HCT116 (cell line): ENCODE measurements around the gene SELE. TPM values are rescaled to one million over a fixed set of nuclear protein-coding genes. Genes with fewer than 3 reads are reported as not detected.

Experiments
- ATAC-seq: fragments of 200-7000 bp; cut with Tn5 transposase; 2 replicates; pipeline ENCODE4 v1.9.1; 2020; ENCODE audit warnings: mild to moderate bottlenecking, moderate library complexity
- BruUV-seq: library from RNA; stranded (reverse); fragments of 400-500 nt; replicated peaks from 2 replicates; lab custom pipeline; 2021; lab: Mats Ljungman, UMichigan
- CTCF ChIA-PET: fragments of 300-600 bp; sonication (Branson Sonifier 250); formaldehyde crosslinking; loops from one replicate; lab custom pipeline; 2021; ENCODE audit warnings: antibody characterized with exemption; lab: Charles Lee
- POLR2A ChIA-PET: fragments of 300-600, 350-600 bp; sonication (Branson Sonifier 250); formaldehyde crosslinking; loops from one replicate; lab custom pipeline; 2021; ENCODE audit warnings: antibody characterized with exemption; lab: Charles Lee
- RAD21 ChIA-PET, 2 experiments: fragments of 300-600 bp; sonication (Branson Sonifier 250); formaldehyde crosslinking; loops; one replicate each; lab custom pipeline; 2023; ENCODE audit warnings: low total read pairs in 2 of 2; ENCODE audit not compliant: uncharacterized antibody in 2 of 2, unreplicated experiment in 2 of 2, low non-redundant PET in 1 of 2; lab: Charles Lee
- DNase-seq: peaks from one replicate; pipeline ENCODE4 v3.0.0-alpha.2; 2010; ENCODE audit warnings: low read depth, low spot score
- H2AFZ ChIP-seq: fragments of 200-600 bp; shearing (Covaris generic), sonication (generic); 2 replicates; pipeline ENCODE4 v1.6.1; 2017; ENCODE audit warnings: low read depth, mixed run types, mixed read lengths, antibody characterized with exemption, low read length; ENCODE audit not compliant: poor library complexity, severe bottlenecking
- H3K27ac ChIP-seq: 2 replicates; pipeline ENCODE4 v1.5.1; 2012; ENCODE audit warnings: low read depth, low read length
- H3K27me3 ChIP-seq: fragments of 200-600 bp; sonication (generic); 2 replicates; pipeline ENCODE4 v1.6.1; 2016; ENCODE audit warnings: mixed run types, low read length, mixed read lengths; ENCODE audit not compliant: insufficient read depth
- H3K36me3 ChIP-seq, 2 experiments: fragments of 200-500 bp in 1 of 2; fragments of 200-600 bp in 1 of 2; sonication (Bioruptor generic) in 1 of 2; sonication (generic) in 1 of 2; 2 replicates each; pipeline versions ENCODE4 v1.5.1 to v1.6.1; 2014 to 2016; ENCODE audit warnings: low read length in 2 of 2, inconsistent platforms in 1 of 2, mixed read lengths in 1 of 2, mixed run types in 1 of 2; ENCODE audit not compliant: insufficient read depth in 2 of 2, control insufficient read depth in 1 of 2
- H3K4me1 ChIP-seq, 2 experiments: fragments of 200-600 bp in 1 of 2; sonication (generic) in 1 of 2; 2 replicates each; pipeline versions ENCODE4 v1.5.1 to v1.6.1; 2012 to 2017; ENCODE audit warnings: low read length in 2 of 2, inconsistent platforms in 1 of 2, mild to moderate bottlenecking in 1 of 2, mixed read lengths in 1 of 2, mixed run types in 1 of 2, moderate library complexity in 1 of 2; ENCODE audit not compliant: insufficient read depth in 2 of 2, control insufficient read depth in 1 of 2
- H3K4me2 ChIP-seq: fragments of 200-600 bp; sonication (generic); 2 replicates; pipeline ENCODE4 v1.6.1; 2017; ENCODE audit warnings: mixed run types, low read length, mixed read lengths
- H3K4me3 ChIP-seq, 2 experiments: fragments of 200-600 bp in 1 of 2; sonication (generic) in 1 of 2; replicated peaks in 1 of 2; 2 replicates each; pipeline ENCODE4 v1.5.1; 2011 to 2016; ENCODE audit warnings: low read length in 2 of 2, control low read depth in 1 of 2, low read depth in 1 of 2, mild to moderate bottlenecking in 1 of 2, mixed read lengths in 1 of 2, mixed run types in 1 of 2
- H3K79me2 ChIP-seq: fragments of 200-600 bp; sonication (generic); 2 replicates; pipeline ENCODE4 v1.6.1; 2017; ENCODE audit warnings: mild to moderate bottlenecking, mixed run types, low read length, moderate library complexity, mixed read lengths; ENCODE audit not compliant: insufficient read depth
- H3K9ac ChIP-seq: fragments of 200-600 bp; sonication (generic); 2 replicates; pipeline ENCODE4 v1.6.1; 2016; ENCODE audit warnings: low read length, mixed read lengths
- H3K9me2 ChIP-seq: fragments of 200-600 bp; sonication (generic), shearing (Covaris generic); 2 replicates; pipeline ENCODE4 v1.6.1; 2017; ENCODE audit warnings: mixed run types, mild to moderate bottlenecking, moderate library complexity; ENCODE audit not compliant: insufficient read depth
- H3K9me3 ChIP-seq, 2 experiments: fragments of 200-500 bp in 1 of 2; fragments of 200-600 bp in 1 of 2; sonication (Bioruptor generic) in 1 of 2; sonication (generic) in 1 of 2; 2 replicates each; pipeline ENCODE4 v1.6.1; 2014 to 2017; ENCODE audit warnings: low read length in 2 of 2, mixed read lengths in 2 of 2, inconsistent platforms in 1 of 2, low read depth in 1 of 2, mild to moderate bottlenecking in 1 of 2, mixed run types in 1 of 2, moderate library complexity in 1 of 2; ENCODE audit not compliant: control insufficient read depth in 1 of 2, insufficient read depth in 1 of 2
- H4K20me1 ChIP-seq: fragments of 200-600 bp; sonication (generic), shearing (Covaris generic); 2 replicates; pipeline ENCODE4 v1.6.1; 2017; ENCODE audit warnings: mixed run types, mild to moderate bottlenecking, moderate library complexity; ENCODE audit not compliant: insufficient read depth
- CEBPB ChIP-seq: IDR thresholded peaks from 2 replicates; pipeline ENCODE4 v1.6.1; 2012; ENCODE audit warnings: low read depth
- CTCF ChIP-seq, 3 experiments: fragments of 200-600 bp in 1 of 3; sonication (generic) in 1 of 3; IDR thresholded peaks in 2 of 3; conservative IDR thresholded peaks in 1 of 3; 2 replicates each; pipeline ENCODE4 v1.5.1; 2012 to 2017; ENCODE audit warnings: low read depth in 2 of 3, low read length in 2 of 3, antibody characterized with exemption in 1 of 3, borderline replicate concordance in 1 of 3, control low read depth in 1 of 3, mild to moderate bottlenecking in 1 of 3, mixed read lengths in 1 of 3, mixed run types in 1 of 3, moderate library complexity in 1 of 3; ENCODE audit not compliant: insufficient read depth in 1 of 3
- EZH2phosphoT487 ChIP-seq: fragments of 200-600 bp; IDR thresholded peaks from 2 replicates; pipeline ENCODE4 v1.6.1; 2018; ENCODE audit warnings: antibody characterized with exemption, borderline replicate concordance
- RAD21 ChIP-seq: IDR thresholded peaks from 2 replicates; pipeline ENCODE4 v1.6.1; 2012; ENCODE audit warnings: low read depth, mild to moderate bottlenecking
- SP1 ChIP-seq: IDR thresholded peaks from 2 replicates; pipeline ENCODE4 v1.6.1; 2012; ENCODE audit warnings: low read depth
- ZBTB33 ChIP-seq: IDR thresholded peaks from 2 replicates; pipeline ENCODE4 v1.6.1; 2011; ENCODE audit warnings: mild to moderate bottlenecking, low read length, moderate library complexity; ENCODE audit not compliant: insufficient replicate concordance; ENCODE audit errors: extremely low read depth
- intact Hi-C: fragments of 100-400 bp; cut with micrococcal nuclease; formaldehyde crosslinking; loops from 2 replicates; pipeline ENCODE4 v1.10.0; 2022
- total RNA-seq: library from RNA; stranded (reverse); gene quantifications from one replicate; pipeline ENCODE4 v1.2.1, GENCODE V29; 2021; ENCODE audit not compliant: unreplicated experiment

The SELE gene
- total RNA-seq, 1 experiment from 2014 or later: not detected

DNA sequence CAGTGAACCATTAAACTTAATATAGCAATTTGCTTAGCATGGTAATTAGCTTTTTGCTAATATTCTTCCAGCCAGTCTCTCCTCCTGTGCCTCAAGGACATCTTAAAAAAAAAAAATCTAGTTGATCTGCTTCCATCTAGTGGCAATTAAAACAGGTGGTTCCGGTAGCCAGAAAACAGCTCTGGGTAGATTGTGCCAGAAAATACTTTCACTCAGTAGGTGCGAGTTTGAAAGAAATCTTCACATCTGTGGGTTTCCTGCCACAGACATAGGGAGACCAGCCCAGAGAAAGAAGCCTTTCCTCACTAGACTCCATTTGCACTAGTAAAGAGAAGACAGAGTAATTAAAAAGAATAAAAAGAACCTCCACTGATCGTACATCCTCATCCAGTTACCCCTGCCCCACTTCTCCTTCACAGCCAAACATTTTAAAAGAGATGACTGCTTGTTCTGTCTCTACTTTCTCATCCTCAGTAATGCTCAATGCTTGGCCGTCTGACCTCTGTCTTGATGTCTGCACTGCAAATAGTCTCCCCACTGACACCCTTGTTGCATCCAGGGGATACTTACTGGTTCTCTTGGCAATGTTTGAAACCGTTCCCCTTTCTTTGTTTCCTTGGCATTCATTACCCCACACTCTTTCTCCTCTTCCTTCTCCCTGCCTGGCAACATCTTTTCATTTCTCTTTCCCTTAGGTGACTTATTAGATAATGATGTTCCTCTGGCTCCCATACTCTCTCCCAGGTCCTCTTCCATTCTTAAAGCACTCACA is 39.4 kb downstream of the SELE start:
- ATAC-seq (no peak), DNase-seq (no peak)
- H2AFZ ChIP-seq: no peak overlapping the region
- no peaks in the 10 kb centered on the region for H3K79me2 ChIP-seq
- TF ChIP-seq RAD21: peak; percentile 23; the same call in 1 of the 2 replicates
- TF ChIP-seq CTCF (IDR thresholded peaks at IDR 0.05 in 2 of 3, conservative IDR thresholded peaks at IDR 0.05 in 1 of 3; ENCODE audit: borderline replicate concordance in 1 of 3, insufficient read depth in 1 of 3, low read depth in 2 of 3, low read length in 2 of 3): peak in 2 of 3 experiments; percentile 19 to 27; a peak in 1 of 6 replicates
- no peak for TF ChIP-seq EZH2phosphoT487
- no peak for TF ChIP-seq ZBTB33
- no peak for TF ChIP-seq CEBPB
- TF ChIP-seq SP1: no peak
- TF ChIP-seq, all 23 proteins: peak for 2
- intact Hi-C loops: no loop called here
- no peaks in the 10 kb centered on the region for H3K4me1 ChIP-seq
- CTCF ChIA-PET: interaction anchor here (1.3 kb wide), 2 partner anchors 18 to 116 kb away, joined by 3 to 6 read pairs; no protein-coding TSS in a partner anchor
- BruUV-seq: no TSS peak
- RAD21 ChIA-PET: no interaction called here
- no peak overlapping the region for H3K27ac ChIP-seq
- no peaks in the 10 kb centered on the region; the same call in 1 of the 2 replicates for H3K27me3 ChIP-seq
- H3K9ac ChIP-seq: no peak overlapping the region
- no peak overlapping the region for H3K4me2 ChIP-seq
- H3K9me3 ChIP-seq: no peaks in the 10 kb centered on the region
- H3K36me3 ChIP-seq: no peaks in the 10 kb centered on the region
- POLR2A ChIA-PET: no interaction called here
- no peaks in the 10 kb centered on the region for H3K9me2 ChIP-seq
- no peak overlapping the region for H3K4me3 ChIP-seq
- H4K20me1 ChIP-seq: no peaks in the 10 kb centered on the region
